SK-N-MC (cell line): Measurements from ENCODE around the gene DCK.
"Not testable (repeated sequence)": the region's sequence is repeated elsewhere in the genome, so short reads cannot be mapped to it uniquely, and the experiment has no call there.

ENCODE experiments used
- EZH2 ChIP-seq: fragments of 200-600 bp; sonication (generic); IDR thresholded peaks from one replicate; pipeline ENCODE4 v1.6.1; 2017; ENCODE audit warnings: antibody characterized with exemption
- POLR2AphosphoS5 ChIP-seq: IDR thresholded peaks from 2 replicates; pipeline ENCODE4 v1.6.1; 2012; ENCODE audit warnings: mild to moderate bottlenecking, low read depth, low read length, borderline replicate concordance

DNA sequence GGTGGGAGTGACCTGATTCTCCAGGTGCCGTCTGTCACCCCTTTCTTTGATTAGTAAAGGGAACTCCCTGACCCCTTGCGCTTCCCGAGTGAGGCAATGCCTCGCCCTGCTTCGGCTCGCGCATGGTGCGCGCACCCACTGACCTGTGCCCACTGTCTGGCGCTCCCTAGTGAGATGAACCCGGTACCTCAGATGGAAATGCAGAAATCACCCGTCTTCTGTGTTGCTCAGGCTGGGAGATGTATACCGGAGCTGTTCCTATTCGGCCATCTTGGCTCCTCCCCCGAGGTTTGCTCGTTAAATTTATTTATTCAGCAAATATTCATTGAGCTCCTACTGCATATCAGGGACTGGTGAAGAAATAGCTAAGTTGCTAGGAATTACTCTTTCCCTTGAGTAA is 66.1 kb downstream of the DCK start:
- not testable (repeated sequence) for TF ChIP-seq EZH2, POLR2AphosphoS5
